GM19099 (cell line): ENCODE results near the gene CALM3.

Source experiments
- POLR2A ChIP-seq: IDR thresholded peaks from 3 replicates; pipeline ENCODE4 v1.6.1; 2011; ENCODE audit warnings: low read depth; ENCODE audit not compliant: insufficient read length; ENCODE audit errors: extremely low read depth

Gene CALM3

GRCh38 chr19:46591254-46591653 is 9.9 kb upstream of the CALM3 start:
- no peak for TF ChIP-seq POLR2A

GRCh38 chr19:46591870-46592269 is 9.3 kb upstream of the CALM3 start:
- no peak for TF ChIP-seq POLR2A

DNA sequence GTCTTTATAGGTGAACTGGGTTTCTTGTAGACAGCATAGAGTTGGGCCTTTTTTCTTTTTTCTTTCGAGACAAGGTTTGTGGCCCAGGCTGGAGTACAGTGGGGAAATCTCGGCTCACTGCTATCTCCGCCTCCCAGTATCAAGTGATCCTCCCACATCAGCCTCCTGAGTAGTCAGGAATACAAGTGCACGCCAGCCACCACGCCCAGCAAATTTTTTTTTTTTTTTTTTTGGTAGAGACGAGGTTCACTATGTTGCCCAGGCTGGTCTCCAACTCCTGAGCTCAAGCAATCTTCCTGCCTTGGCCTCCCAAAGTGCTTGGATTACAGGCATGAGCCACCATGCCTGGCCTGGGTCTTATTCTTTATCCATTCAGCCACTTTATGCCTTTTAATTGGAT is 5.1 kb upstream of the CALM3 start:
- no peak for TF ChIP-seq POLR2A

- no peak for TF ChIP-seq POLR2A
Observed at GRCh38 chr19:46598372-46598917, 2.7 kb upstream of the CALM3 start.

DNA sequence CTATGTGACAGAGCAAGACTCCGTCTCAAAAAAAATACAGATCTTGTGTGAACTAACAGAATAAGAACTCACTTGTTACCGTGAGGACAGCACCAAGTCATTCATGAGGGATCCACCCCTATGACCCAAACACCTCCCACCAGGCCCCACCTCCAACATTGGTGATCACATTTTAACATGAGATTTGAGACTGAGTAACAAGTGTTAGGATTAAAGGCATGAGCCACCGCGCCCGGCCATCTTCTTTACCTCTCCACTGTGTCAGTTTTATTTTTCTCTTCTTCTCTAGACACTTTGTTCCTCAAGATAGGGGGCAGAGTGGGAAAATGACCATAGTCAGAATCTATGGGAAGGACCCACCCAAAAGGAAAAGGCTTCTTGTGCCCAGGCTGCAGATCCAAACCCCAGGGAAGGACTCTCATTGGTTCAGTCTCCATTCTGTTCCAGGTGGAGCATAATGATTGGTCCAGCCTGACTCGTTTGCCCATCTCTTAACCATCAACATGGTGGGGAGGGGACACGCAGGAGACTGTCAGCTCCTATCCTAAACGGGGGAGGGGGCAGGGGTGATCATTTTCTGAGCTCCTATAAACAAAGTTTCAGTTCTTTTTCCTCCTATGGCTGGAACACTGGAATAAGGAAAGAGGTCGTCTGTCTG is 1.3 kb upstream of the CALM3 start:
- TF ChIP-seq POLR2A = no peak

DNA sequence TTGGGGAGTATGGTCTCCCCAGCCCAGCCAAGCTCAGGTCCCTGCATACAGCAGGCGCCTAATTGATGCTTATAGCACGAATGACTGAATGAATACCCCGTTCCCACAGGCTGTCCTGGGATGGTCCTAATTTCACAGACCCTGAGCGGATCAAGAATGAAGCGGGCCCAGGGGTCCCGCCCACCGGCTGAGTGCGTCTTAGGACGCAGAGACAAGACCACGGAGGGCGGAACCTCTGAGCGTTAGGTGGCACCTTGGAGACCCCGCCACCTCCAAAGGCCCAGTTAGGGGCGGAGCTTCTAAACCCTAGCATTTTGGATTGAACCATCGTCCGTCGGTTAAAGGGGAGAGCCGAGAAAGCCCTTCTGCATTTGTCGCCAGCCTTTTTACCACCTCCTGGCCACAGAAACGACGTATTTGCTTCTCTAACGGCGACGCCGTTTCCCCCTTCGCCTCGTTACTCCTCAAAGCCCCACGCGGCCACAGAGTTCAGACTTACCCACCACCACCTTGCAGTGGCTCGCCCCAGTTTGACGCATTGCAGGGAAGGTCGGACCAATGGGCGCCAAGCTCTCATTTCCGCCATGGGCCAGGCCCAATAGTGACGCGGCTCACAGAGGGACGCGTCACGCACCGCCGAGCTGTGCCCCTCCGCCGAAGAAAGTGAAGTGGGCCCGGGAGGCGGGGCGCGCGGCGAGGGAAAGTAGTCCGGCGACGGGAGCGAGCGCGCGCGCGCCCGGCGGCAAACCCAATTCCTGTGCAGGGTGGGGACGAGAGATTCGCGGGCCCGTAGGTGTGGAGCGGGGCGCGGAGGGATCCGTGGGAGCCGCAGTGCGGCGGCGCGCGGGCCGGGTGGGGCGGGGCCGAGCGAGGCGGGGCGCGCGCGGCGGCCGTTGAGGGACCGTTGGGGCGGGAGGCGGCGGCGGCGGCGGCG is 479 bp upstream of the CALM3 start:
- TF ChIP-seq POLR2A = peak; percentile 86

DNA sequence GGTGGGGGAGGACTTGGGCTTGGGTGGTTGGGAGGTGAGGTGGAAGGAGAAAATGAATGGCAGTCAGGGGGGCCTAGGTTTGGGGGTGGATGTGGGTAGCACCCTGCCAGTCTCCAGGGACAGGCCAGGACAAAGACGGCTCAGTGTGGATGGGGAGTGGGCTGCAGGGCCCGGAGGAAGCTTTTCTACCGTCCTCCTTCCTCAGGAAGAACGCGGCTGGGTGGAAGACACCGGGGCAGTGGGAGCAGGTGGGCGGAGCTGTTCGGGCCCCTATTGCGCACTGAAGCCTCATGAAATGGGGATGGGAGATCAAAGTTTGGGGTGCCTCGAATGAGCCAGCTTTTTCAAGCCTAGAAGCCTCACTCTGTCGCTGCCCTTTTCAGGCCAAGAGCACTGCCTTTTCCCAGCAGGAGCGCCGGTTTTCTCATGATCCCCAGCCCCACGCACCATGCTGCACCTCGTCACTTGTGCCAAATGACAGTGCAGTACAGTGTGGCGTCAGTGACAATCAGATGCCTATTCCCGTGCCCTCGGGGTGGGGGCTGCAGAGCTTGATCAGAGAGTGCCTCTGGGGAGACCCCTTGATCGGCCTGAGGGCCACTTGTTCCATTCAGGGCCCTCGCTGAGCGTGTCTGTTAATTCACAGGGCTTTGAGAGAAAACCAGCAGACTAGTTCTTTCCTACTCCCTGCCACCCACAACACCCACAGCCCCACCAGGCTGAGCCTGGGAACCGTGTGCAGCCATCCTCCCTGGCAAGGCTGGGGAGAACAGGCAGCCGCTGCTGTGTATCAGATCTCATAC is 1.5 kb downstream of the CALM3 start:
- TF ChIP-seq POLR2A = no peak

- TF ChIP-seq POLR2A = no peak
Observed at GRCh38 chr19:46603195-46603637, 2.1 kb downstream of the CALM3 start.

DNA sequence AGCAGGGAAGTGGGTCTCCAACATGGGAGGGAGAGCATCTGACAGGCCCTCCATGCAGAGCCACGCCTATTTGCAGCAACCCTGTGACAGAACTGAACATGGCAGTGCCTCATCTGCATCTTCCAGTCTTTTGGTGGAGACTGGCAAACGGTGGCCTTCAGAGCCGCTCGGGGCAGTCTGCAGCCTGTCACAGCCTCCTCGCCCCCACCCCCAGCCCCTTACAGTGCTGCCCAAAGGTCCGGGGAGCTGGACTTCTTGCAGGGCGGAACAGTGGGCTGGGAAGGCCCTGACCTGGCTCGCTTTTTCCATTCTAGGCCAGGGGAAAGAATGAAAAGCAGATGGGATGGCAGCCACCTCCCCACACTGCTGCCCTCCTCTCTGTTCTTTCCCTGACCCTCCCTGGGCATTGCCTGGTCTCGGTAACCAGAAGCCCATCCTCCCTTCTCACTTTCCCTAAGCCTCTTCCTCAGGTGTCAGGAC is 2.7 kb downstream of the CALM3 start:
- no peak for TF ChIP-seq POLR2A

- no peak for TF ChIP-seq POLR2A
Observed at GRCh38 chr19:46604781-46605355, 3.7 kb downstream of the CALM3 start.

GRCh38 chr19:46605356-46605821 is 4.3 kb downstream of the CALM3 start:
- no peak for TF ChIP-seq POLR2A

DNA sequence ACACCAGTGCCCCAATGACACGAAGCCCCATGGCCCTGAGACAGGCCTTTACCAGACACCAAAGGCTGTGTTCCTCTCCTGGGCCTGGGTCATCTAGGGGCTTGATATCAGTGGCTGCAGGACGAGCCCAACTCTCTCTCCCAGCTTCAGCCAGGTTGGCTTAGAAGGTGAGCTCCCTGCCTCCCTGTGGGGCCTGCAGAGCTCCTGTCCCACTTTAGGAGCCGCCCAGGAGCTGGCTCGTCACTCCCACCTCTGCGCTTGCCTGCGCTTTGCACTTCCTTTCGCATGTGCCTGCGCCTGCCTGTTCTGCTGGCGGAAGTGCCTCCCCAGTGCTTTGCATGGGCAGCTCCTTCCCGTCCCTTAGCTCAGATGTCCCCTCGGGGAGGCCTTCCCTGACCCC is 4.9 kb downstream of the CALM3 start:
- TF ChIP-seq POLR2A = no peak

- no peak for TF ChIP-seq POLR2A
Observed at GRCh38 chr19:46606681-46607447, 5.7 kb downstream of the CALM3 start.

DNA sequence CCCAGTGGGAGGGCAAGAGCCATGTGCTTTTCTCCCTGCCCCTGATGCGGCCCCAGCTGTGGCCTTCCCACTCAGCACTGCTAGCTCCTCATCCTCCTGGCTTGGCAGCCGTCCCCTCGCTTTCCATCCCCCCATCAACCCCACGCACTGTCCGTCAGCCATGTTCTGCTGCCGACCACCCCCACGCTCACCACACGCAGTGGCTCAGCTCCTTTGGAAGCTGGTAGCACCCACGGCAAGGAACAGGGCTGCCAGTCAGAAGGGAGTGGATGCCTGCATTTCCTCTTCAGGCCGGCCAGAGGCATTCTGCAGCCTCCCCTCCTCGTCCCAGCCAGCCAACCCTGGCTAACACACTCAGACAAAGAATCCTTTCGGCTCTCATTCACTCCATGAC is 6.3 kb downstream of the CALM3 start:
- no peak for TF ChIP-seq POLR2A
